ENCODE data around the gene UPF3A.
"Not testable (repeated sequence)": the region's sequence is repeated elsewhere in the genome, so short reads cannot be mapped to it uniquely, and the experiment has no call there.

UPF3A gene

GRCh38 chr13:114304346-114305034, 23.1 kb downstream of the UPF3A start:
- no peak for DNase-seq (ENCODE audit: low read depth)

- no peak for DNase-seq (ENCODE audit: low read depth)
Measured at GRCh38 chr13:114309086-114309485, 27.7 kb downstream of the UPF3A start.

- DNase-seq (ENCODE audit: low read depth) = no peak
Measured at GRCh38 chr13:114309806-114310410, 28.5 kb downstream of the UPF3A start.

- no peak for DNase-seq (ENCODE audit: low read depth)
Measured at GRCh38 chr13:114310956-114311355, 29.6 kb downstream of the UPF3A start.

GRCh38 chr13:114311387-114311786, 30.0 kb downstream of the UPF3A start:
- no peak for DNase-seq (ENCODE audit: low read depth)

- DNase-seq (ENCODE audit: low read depth) = no peak
Measured at GRCh38 chr13:114311908-114312307, 30.5 kb downstream of the UPF3A start.

GRCh38 chr13:114313061-114313860, 31.9 kb downstream of the UPF3A start:
- no peak for DNase-seq (ENCODE audit: low read depth)

- DNase-seq (ENCODE audit: low read depth) = peak; percentile 85
Measured at GRCh38 chr13:114314074-114314912, 32.9 kb downstream of the UPF3A start, which contains the start of gene CHAMP1. Gene CHAMP1, plus strand, starts transcription at chr13:114314503. Its CDS starts 9,340 bp downstream, at chr13:114323843.

- DNase-seq (ENCODE audit: low read depth) = no peak
Measured at GRCh38 chr13:114315074-114315785, 33.8 kb downstream of the UPF3A start.

GRCh38 chr13:114318624-114319023, 37.2 kb downstream of the UPF3A start:
- DNase-seq (ENCODE audit: low read depth) = no peak

- no peak for DNase-seq (ENCODE audit: low read depth)
Measured at GRCh38 chr13:114319441-114319913, 38.1 kb downstream of the UPF3A start.

GRCh38 chr13:114320065-114320464, 38.7 kb downstream of the UPF3A start:
- no peak for DNase-seq (ENCODE audit: low read depth)

GRCh38 chr13:114321256-114321655, 39.9 kb downstream of the UPF3A start:
- no peak for DNase-seq (ENCODE audit: low read depth)

GRCh38 chr13:114323349-114323748, 41.9 kb downstream of the UPF3A start:
- DNase-seq (ENCODE audit: low read depth) = no peak

GRCh38 chr13:114324334-114324733, 42.9 kb downstream of the UPF3A start:
- no peak for DNase-seq (ENCODE audit: low read depth)

GRCh38 chr13:114325729-114326128, 44.3 kb downstream of the UPF3A start:
- no peak for DNase-seq (ENCODE audit: low read depth)

GRCh38 chr13:114328034-114328433, 46.6 kb downstream of the UPF3A start:
- no peak for DNase-seq (ENCODE audit: low read depth)

- no peak for DNase-seq (ENCODE audit: low read depth)
Measured at GRCh38 chr13:114328595-114328994, 47.2 kb downstream of the UPF3A start.

- no peak for DNase-seq (ENCODE audit: low read depth)
Measured at GRCh38 chr13:114330086-114330485, 48.7 kb downstream of the UPF3A start.

- not testable (repeated sequence) for DNase-seq (ENCODE audit: low read depth)
Measured at GRCh38 chr13:114333881-114334280, 52.5 kb downstream of the UPF3A start.

All from stimulated activated CD8-positive, alpha-beta memory T cell treated with anti-CD3 and anti-CD28 coated beads, Interleukin-12 subunit alpha, Interleukin-12 subunit beta, amount 100 ng/mL, for 1 hour (primary cell).